Fibroblast of lung (primary cell): Measurements from ENCODE around the gene DPPA2. TPM values are rescaled to one million over a fixed set of nuclear protein-coding genes. Genes with fewer than 3 reads are reported as not detected.

Experiments
- DNase-seq, 2 donors: peaks; one replicate each; pipeline versions ENCODE4 v3.0.0 to v3.0.0-alpha.2; 2010; ENCODE audit warnings: low read depth in 2 of 2
- H2AFZ ChIP-seq: 2 replicates; pipeline ENCODE4 v1.5.1; 2012; ENCODE audit warnings: low read length, control low read depth, inconsistent platforms
- H3K27ac ChIP-seq: 2 replicates; pipeline ENCODE4 v1.5.1; 2011; ENCODE audit warnings: low read length, control low read depth; ENCODE audit not compliant: insufficient read depth
- H3K27me3 ChIP-seq: 2 replicates; pipeline ENCODE4 v1.5.1; 2011; ENCODE audit warnings: mild to moderate bottlenecking, low read length; ENCODE audit not compliant: control insufficient read depth, insufficient read depth
- H3K36me3 ChIP-seq: 2 replicates; pipeline ENCODE4 v1.5.1; 2011; ENCODE audit warnings: low read length; ENCODE audit not compliant: control insufficient read depth, insufficient read depth
- H3K4me1 ChIP-seq: 2 replicates; pipeline ENCODE4 v1.5.1; 2011; ENCODE audit warnings: low read length; ENCODE audit not compliant: control insufficient read depth, insufficient read depth; ENCODE audit errors: extremely low read depth
- H3K4me2 ChIP-seq: 2 replicates; pipeline ENCODE4 v1.5.1; 2011; ENCODE audit warnings: low read length, control low read depth; ENCODE audit not compliant: insufficient read depth; ENCODE audit errors: extremely low read depth
- H3K4me3 ChIP-seq, 4 experiments: fragments of 200-600 bp in 1 of 4; sonication (generic) in 1 of 4; replicated peaks in 1 of 4; 2 replicates each; pipeline ENCODE4 v1.5.1; 2011 to 2016; ENCODE audit warnings: low read length in 4 of 4, low read depth in 3 of 4, mild to moderate bottlenecking in 3 of 4, control low read depth in 2 of 4, inconsistent platforms in 1 of 4, mixed read lengths in 1 of 4; ENCODE audit not compliant: insufficient read depth in 1 of 4; ENCODE audit errors: control extremely low read depth in 1 of 4
- H3K79me2 ChIP-seq: 2 replicates; pipeline ENCODE4 v1.5.1; 2012; ENCODE audit warnings: mild to moderate bottlenecking, low read length, inconsistent platforms; ENCODE audit not compliant: control insufficient read depth, insufficient read depth
- H3K9ac ChIP-seq: 2 replicates; pipeline ENCODE4 v1.5.1; 2011; ENCODE audit warnings: mild to moderate bottlenecking, low read length, control low read depth; ENCODE audit not compliant: insufficient read depth
- H3K9me3 ChIP-seq: 2 replicates; pipeline ENCODE4 v1.5.1; 2012; ENCODE audit warnings: low read depth, low read length; ENCODE audit not compliant: control insufficient read depth, insufficient read depth
- H4K20me1 ChIP-seq: 2 replicates; pipeline ENCODE4 v1.5.1; 2011; ENCODE audit warnings: low read length; ENCODE audit not compliant: control insufficient read depth, insufficient read depth; ENCODE audit errors: extremely low read depth
- CTCF ChIP-seq, 2 donors: IDR thresholded peaks in 1 of 2; conservative IDR thresholded peaks in 1 of 2; 1 replicate in 1 of 2; 2 replicates in 1 of 2; pipeline ENCODE4 v1.5.1; 2011 to 2012; ENCODE audit warnings: low read length in 2 of 2, control low read depth in 1 of 2, inconsistent platforms in 1 of 2, low read depth in 1 of 2, mild to moderate bottlenecking in 1 of 2
- EZH2 ChIP-seq: IDR thresholded peaks from 2 replicates; pipeline ENCODE4 v1.5.1; 2012; ENCODE audit warnings: low read length, control low read depth, mild to moderate bottlenecking; ENCODE audit errors: missing control alignments
- polyA plus RNA-seq, 2 donors: library from polyadenylated mRNA; depleted of rRNA in 1 of 2; stranded (reverse) in 1 of 2; unstranded in 1 of 2; fragments of >200 nt; gene quantifications; 2 replicates each; pipeline ENCODE4 v1.2.1, GENCODE V29; 2011 to 2012; ENCODE audit warnings: missing spikeins in 1 of 2
- total RNA-seq: library from RNA; depleted of rRNA; stranded (reverse); fragments of >200 nt; gene quantifications from 2 replicates; pipeline ENCODE4 v1.2.1, GENCODE V29; 2014

Gene DPPA2
- total and polyA plus RNA-seq, 2 donors (not counting 1 experiment from before 2014, with no cell fraction given): not detected

GRCh38 chr3:109254770-109255169 is 61.5 kb downstream of the DPPA2 start:
- Histone ChIP-seq H3K4me2 (no peak overlapping the region), H3K9ac (no peak overlapping the region), H3K4me3 (no peak overlapping the region), H3K36me3 (no peaks in the 10 kb centered on the region), H3K27me3 (no peaks in the 10 kb centered on the region), H3K4me1 (no peaks in the 10 kb centered on the region), H3K27ac (no peak overlapping the region), H3K9me3 (no peaks in the 10 kb centered on the region), H4K20me1 (no peaks in the 10 kb centered on the region), H2AFZ (no peak overlapping the region), H3K79me2 (no peaks in the 10 kb centered on the region)
- DNase-seq: no peak
- no peak for TF ChIP-seq EZH2
- TF ChIP-seq CTCF (conservative IDR thresholded peaks at IDR 0.05 in 1 of 2, IDR thresholded peaks at IDR 0.05 in 1 of 2; ENCODE audit: low read depth in 1 of 2, low read length in 2 of 2): no peak

- Histone ChIP-seq H3K9me3 (no peaks in the 10 kb centered on the region), H3K9ac (no peak overlapping the region), H3K4me1 (no peaks in the 10 kb centered on the region), H3K36me3 (no peaks in the 10 kb centered on the region), H3K79me2 (no peaks in the 10 kb centered on the region), H2AFZ (no peak overlapping the region), H3K27me3 (no peaks in the 10 kb centered on the region), H3K4me2 (no peak overlapping the region), H4K20me1 (no peaks in the 10 kb centered on the region), H3K27ac (no peak overlapping the region), H3K4me3 (no peak overlapping the region)
- no peak for DNase-seq
- TF ChIP-seq EZH2 (no peak), CTCF (conservative IDR thresholded peaks at IDR 0.05 in 1 of 2, IDR thresholded peaks at IDR 0.05 in 1 of 2; ENCODE audit: low read depth in 1 of 2, low read length in 2 of 2) (no peak)
Measured at GRCh38 chr3:109252641-109253040, 63.7 kb downstream of the DPPA2 start.

Other genes starting within 250 kb of the DPPA2 start
- gene MORC1, start 198.4 kb downstream of the DPPA2 start, total RNA-seq: not detected in 2 replicates
- gene MORC1, start 198.4 kb downstream of the DPPA2 start, polyA plus RNA-seq: not detected in 2 replicates
- not detected in 2 replicates for gene C3orf85, start 179.8 kb downstream of the DPPA2 start, total RNA-seq
- gene C3orf85, start 179.8 kb downstream of the DPPA2 start, polyA plus RNA-seq: not detected in 2 replicates
- gene DPPA4, start 21.0 kb upstream of the DPPA2 start, total RNA-seq: 0.26 TPM in 1 of 2 replicates, not detected in the other
- gene DPPA4, start 21.0 kb upstream of the DPPA2 start, polyA plus RNA-seq: 0.02 and 0.06 TPM in 2 replicates